ENCODE data around the gene OR4E2.

DNA sequence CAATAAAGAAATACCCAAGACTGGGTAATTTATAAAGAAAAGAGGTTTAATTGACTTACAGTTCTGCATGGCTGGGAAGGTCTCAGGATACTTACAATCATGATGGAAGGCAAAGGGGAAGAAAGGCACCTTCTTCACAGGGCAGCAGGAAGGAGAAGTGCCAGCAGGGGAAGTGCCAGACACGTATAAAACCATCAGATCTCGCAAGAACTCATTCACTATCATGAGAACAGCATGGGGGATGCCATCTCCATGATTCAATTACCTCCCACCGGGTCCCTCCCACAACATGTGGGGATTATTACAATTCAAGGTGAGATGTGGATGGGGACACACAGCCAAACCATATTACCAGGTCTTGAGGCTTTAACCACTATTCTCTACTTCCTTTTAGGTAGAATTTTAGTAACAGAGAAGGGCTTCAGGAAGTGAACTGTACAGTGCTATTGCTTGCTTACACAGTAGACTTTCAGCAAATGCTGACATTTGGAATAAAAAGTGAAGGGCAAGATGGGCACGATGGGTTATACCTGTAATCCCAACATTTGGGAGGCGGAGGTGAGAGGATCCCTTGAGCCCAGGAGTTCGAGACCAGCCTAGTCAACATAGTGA, 60.8 kb downstream of the OR4E2 start:
- TF ChIP-seq CTCF (conservative IDR thresholded peaks at IDR 0.05 in 1 of 2, IDR thresholded peaks at IDR 0.05 in 1 of 2; ENCODE audit: low read depth in 1 of 2, low read length in 2 of 2) = no peak
- TF ChIP-seq EZH2 (IDR thresholded peaks at IDR 0.05; ENCODE audit: low read length, missing control alignments) = no peak

All from fibroblast of lung (primary cell).